Muscle layer of duodenum (tissue), 2 donors: Measurements from ENCODE around the gene PLA2G2D.
"Not testable (repeated sequence)": the region's sequence is repeated elsewhere in the genome, so short reads cannot be mapped to it uniquely, and the experiment has no call there.

ENCODE experiments used
- H3K27ac ChIP-seq: one replicate; pipeline ENCODE4 v1.7.0; 2013; ENCODE audit warnings: mild to moderate bottlenecking, low read length
- H3K27me3 ChIP-seq: one replicate; pipeline ENCODE4 v1.7.0; 2013; ENCODE audit warnings: low read depth, mild to moderate bottlenecking, control low read depth, low read length
- H3K36me3 ChIP-seq, 2 donors: one replicate each; pipeline ENCODE4 v1.7.0; 2013; ENCODE audit warnings: low read length in 2 of 2, control low read depth in 1 of 2, mild to moderate bottlenecking in 1 of 2; ENCODE audit not compliant: insufficient read depth in 2 of 2, control insufficient read depth in 1 of 2
- H3K4me1 ChIP-seq, 2 donors: one replicate each; pipeline ENCODE4 v1.7.0; 2013; ENCODE audit warnings: low read length in 2 of 2, mild to moderate bottlenecking in 2 of 2, control low read depth in 1 of 2, moderate library complexity in 1 of 2; ENCODE audit not compliant: insufficient read depth in 2 of 2, control insufficient read depth in 1 of 2
- H3K4me3 ChIP-seq, 2 donors: one replicate each; pipeline ENCODE4 v1.7.0; 2013; ENCODE audit warnings: low read length in 2 of 2, low read depth in 1 of 2, mild to moderate bottlenecking in 1 of 2
- H3K9me3 ChIP-seq, 2 donors: one replicate each; pipeline ENCODE4 v1.7.0; 2013; ENCODE audit warnings: low read length in 2 of 2, control low read depth in 1 of 2, mild to moderate bottlenecking in 1 of 2; ENCODE audit not compliant: control insufficient read depth in 1 of 2
- donor health status: healthy.

The PLA2G2D gene

DNA sequence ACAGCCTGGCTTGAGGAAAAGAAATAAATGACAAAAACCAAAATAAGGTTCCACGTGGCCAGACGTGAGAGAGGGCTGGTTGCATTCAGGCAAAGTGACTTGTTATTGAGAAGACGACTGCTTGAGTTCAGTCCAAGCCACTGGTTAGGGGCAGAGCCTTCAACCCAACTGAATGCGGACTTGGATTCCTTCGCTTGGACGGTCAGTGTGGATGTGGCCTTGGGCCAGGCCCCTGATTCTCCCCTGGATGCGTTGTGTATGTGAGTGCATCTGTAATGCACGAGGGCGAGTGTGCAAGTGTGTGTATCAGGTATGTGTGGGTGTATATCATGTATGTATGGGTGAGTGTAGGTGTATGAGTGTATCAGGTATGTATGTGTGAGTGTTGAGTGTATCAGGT lies 21.7 kb upstream of the PLA2G2D start:
- Histone ChIP-seq H3K9me3 (no peaks in the 10 kb centered on the region), H3K4me3 (no peak overlapping the region), H3K4me1 (no peaks in the 10 kb centered on the region), H3K36me3 (no peaks in the 10 kb centered on the region), H3K27me3 (no peaks in the 10 kb centered on the region), H3K27ac (no peak overlapping the region)

DNA sequence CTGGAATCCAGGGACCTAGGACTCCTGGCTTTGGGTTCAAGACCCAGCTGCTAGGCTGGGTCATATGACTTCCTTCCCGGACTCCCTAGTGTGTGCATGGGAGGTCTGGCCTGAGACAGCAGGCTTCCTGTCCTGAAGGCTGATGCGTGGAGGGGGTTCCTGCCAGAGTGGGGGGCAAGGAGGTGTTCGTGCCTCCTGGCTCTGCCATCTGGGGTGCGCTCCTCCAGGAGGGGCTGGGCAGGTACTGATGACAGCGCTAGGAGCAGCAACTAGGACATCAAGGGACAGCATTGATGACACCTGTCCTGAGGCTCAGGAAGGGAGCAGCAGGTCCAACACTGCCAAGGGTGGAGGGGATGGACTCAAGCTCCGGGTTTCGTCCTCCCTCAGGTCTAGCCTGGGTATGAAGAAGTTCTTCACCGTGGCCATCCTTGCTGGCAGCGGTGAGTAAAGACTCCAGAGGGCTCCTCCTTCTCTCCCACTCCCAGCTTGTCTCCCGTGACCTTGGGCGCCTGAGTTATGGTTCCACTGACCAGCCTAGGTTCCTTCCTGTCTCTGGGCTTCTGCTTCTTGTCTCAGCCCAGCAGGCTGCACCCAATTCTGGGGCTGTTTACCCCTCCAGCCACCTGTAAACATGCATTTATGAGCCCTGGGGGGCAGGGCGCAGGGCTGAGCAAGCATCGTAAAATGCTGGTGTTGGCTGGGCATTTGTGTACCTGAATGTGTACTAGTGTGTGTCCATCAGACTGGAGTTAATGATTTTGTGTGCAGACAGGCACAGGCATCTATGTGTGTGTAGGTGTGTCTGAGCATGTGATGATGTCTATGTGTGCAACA lies 20.7 kb upstream of the PLA2G2D start:
- no peaks in the 10 kb centered on the region for H3K9me3 ChIP-seq
- no peak overlapping the region for H3K4me3 ChIP-seq
- no peaks in the 10 kb centered on the region for H3K36me3 ChIP-seq
- H3K4me1 ChIP-seq, result no peaks in the 10 kb centered on the region
- H3K27me3 ChIP-seq, result no peaks in the 10 kb centered on the region
- H3K27ac ChIP-seq, result no peak overlapping the region

DNA sequence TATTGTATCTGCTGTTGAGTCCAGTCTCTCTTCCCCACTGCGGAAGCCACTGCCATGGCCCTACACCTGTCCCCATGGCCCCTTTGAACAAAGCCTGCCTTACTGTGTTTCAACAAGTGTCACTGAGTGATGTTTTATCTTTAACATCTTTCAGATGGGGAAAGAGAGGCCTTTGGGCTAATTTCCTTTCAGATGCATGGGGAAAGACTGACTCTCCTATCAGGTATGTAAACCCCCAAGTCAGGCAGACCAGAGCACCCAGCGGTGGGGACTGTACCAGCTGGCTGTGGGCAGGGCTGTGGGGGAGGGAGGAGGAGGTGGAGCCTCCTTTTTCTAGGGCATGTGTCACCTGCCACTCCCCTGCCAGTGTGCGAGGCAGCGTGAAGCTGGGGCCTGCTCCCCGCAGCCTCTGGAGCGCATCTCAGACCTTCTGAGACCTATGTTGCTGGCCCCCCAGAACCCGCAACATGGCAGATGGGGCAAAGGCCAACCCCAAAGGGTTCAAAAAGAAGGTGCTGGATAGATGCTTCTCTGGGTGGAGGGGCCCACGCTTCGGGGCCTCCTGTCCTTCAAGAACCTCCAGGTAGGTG lies 19.7 kb upstream of the PLA2G2D start, which contains the start of gene PLA2G2F:
PLA2G2F (plus strand) TSS at position 363 of the 590 bp plus-strand sequence; CDS start at position 468, 105 bp downstream.
- no peak within 1 kb of the TSS for H3K4me3 ChIP-seq
- H3K4me1 ChIP-seq, result no peaks in the 10 kb centered on the region
- no peak within 1 kb of the TSS for H3K27ac ChIP-seq
- H3K36me3 ChIP-seq, result no peaks in the 10 kb centered on the region
- H3K9me3 ChIP-seq, result no peaks in the 10 kb centered on the region
- H3K27me3 ChIP-seq, result no peaks in the 10 kb centered on the region

DNA sequence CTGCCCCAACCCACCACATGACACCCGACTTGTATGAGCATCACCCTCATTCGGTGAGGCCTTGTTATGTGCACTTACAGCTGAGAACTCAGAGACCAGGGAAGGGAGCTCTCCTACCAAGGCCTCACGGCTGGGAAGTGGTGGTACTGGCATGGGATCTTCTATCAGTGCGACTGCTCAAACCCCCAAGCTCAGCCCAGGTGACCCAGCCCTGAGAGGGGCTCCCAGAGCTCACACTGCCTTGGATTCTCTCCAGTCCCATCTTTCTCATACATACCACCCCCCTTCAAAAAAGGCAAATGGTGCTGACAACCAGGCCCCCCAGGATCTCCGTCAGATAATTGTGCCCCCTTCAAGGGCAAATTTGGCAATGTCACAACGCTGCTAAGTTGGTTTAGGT lies 19.0 kb upstream of the PLA2G2D start:
- Histone ChIP-seq H3K27me3 (no peaks in the 10 kb centered on the region), H3K36me3 (no peaks in the 10 kb centered on the region), H3K4me1 (no peaks in the 10 kb centered on the region), H3K4me3 (no peak overlapping the region), H3K9me3 (no peaks in the 10 kb centered on the region), H3K27ac (no peak overlapping the region)

DNA sequence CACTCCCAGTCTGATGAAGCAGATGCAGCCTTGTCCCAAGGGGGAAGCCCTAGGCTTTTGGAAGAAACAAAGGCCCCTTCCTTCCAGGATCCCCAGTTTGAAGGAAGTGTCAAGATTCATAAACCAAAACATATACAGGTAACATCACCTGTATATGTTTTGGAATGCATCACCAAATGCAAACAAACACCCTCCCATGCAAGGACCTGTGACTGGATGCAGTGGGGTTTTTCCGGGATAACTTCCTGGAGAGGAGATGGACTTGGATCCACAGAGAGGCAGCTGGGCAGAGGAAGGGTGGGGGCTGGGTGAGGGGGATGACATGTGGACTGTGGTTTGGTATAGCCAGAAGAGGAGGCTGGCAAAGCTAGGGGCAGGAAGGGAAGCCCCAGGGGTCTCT lies 18.3 kb upstream of the PLA2G2D start:
- no peaks in the 10 kb centered on the region for H3K9me3 ChIP-seq
- H3K36me3 ChIP-seq, result no peaks in the 10 kb centered on the region
- H3K27me3 ChIP-seq, result no peaks in the 10 kb centered on the region
- H3K27ac ChIP-seq, result no peak overlapping the region
- no peak overlapping the region for H3K4me3 ChIP-seq
- no peaks in the 10 kb centered on the region for H3K4me1 ChIP-seq

DNA sequence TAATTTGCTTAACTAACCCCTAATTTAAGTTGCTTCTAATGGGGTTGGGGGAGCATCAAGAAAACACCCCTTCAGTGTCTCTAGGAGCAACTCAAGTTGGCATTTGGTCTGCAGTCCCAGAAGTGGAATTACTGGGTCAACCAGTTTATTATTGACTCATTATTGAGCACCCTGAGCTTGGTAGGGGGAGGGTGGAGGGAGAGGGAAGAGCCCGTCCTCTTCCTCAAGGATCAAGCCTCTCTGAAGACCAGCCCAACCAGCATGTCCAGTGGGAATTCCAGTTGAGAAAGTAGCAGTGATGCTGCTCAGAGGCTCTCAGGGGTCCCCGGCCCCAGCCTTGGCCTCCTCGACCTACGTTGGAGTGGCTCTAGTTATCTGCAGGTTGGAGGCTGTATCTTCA lies 17.7 kb upstream of the PLA2G2D start:
- Histone ChIP-seq H3K36me3 (no peaks in the 10 kb centered on the region), H3K4me1 (no peaks in the 10 kb centered on the region), H3K27me3 (no peaks in the 10 kb centered on the region), H3K4me3 (no peak overlapping the region), H3K27ac (no peak overlapping the region), H3K9me3 (no peaks in the 10 kb centered on the region)

DNA sequence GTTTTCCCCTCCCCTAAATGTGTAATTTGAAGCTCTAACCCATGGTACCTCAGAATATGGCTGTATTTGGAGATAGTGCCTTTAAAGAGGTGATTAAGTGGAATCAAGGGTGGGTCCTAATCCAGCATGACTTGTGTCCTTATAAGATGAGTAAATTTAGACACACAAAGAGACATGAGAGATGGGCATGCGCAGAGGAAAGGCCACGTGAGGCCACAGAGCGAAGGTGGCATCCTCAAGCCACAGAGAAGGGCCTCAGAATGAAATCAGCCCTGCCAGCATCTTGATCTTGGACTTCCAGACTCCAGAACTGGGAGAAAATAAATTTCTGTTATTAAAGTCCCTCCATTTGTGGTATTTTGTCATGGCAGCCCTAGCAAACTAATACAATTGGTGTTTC lies 16.9 kb upstream of the PLA2G2D start:
- H3K4me1 ChIP-seq, result no peaks in the 10 kb centered on the region
- H3K4me3 ChIP-seq, result no peak overlapping the region
- no peaks in the 10 kb centered on the region for H3K36me3 ChIP-seq
- H3K27me3 ChIP-seq, result no peaks in the 10 kb centered on the region
- no peaks in the 10 kb centered on the region for H3K9me3 ChIP-seq
- no peak overlapping the region for H3K27ac ChIP-seq

DNA sequence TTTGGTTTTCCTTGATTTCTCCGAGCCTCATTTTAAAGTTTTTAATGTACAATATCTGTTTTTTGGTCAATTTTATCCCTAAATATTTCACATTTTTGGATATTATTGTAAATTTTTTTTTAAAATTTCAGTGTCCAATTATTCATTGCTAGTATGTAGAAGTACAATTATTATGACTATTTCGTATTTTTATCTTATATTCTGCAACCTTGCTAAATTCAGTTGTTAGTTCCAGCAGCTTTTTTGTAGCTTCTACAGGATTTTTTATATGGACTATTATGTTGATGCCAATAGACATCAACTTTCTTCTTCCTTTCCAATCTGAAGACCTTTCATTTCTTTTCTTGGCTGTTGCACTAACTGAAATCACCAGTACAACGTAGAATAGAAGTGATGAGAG lies 15.7 kb upstream of the PLA2G2D start:
- Histone ChIP-seq H3K9me3 (no peaks in the 10 kb centered on the region), H3K4me1 (no peaks in the 10 kb centered on the region), H3K4me3 (no peak overlapping the region), H3K36me3 (no peaks in the 10 kb centered on the region), H3K27ac (no peak overlapping the region), H3K27me3 (no peaks in the 10 kb centered on the region)

DNA sequence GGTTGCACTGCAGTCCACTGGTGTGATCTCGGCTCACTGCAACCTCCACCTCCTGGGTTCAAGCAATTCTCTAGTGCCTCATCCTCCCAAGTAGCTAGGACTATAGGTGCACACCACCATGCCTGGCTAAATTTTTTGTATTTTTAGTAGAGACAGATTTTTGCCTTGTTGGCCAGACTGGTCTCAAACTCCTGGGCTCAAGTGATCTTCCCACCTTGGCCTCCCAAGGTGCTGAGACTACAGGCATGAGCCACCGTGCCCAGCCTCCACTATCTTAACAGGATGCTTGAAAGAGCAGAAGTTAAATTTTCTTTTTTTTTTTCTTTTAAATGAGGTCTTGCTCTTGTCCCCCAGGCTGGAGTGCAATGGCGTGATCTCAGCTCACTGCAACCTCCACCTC lies 11.2 kb upstream of the PLA2G2D start:
- not testable (repeated sequence) for H3K36me3 ChIP-seq, H3K4me3 ChIP-seq, H3K27ac ChIP-seq, H3K9me3 ChIP-seq, H3K4me1 ChIP-seq, H3K27me3 ChIP-seq

DNA sequence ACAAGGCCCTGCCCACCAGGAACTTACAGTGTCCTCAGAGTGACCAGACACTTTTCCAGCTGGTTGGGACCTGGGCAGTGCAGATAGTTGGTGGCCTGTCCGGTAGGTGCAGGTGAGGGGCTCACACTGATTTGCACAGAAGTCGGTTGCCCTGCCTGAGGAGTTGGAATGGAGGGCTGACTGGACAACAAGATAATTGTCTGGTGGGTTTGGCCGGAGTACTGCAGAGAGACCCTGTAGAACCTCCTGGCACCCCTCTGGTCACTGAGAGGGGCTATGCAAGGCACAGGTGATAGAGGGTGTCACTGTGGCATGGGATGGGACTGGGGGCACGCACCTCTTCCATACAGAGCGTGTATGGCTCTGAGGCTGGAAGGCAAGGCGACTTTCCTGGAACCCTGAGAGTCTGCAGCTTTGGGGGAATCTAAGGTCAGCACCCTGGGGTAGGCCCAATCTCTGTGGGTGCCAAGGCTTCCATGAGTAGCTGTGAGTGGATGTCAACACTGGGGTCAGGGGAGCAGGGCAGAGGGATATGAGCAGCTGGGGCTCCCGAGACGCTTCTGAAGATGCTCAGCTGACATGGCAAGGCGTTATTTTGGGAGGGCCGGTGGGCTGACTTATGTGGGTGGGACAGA lies 7.6 kb upstream of the PLA2G2D start:
- Histone ChIP-seq H3K9me3 (no peaks in the 10 kb centered on the region), H3K4me1 (peaks cover 0 to 10% of the 10 kb centered on the region in 2 donors), H3K27ac (no peak overlapping the region)

DNA sequence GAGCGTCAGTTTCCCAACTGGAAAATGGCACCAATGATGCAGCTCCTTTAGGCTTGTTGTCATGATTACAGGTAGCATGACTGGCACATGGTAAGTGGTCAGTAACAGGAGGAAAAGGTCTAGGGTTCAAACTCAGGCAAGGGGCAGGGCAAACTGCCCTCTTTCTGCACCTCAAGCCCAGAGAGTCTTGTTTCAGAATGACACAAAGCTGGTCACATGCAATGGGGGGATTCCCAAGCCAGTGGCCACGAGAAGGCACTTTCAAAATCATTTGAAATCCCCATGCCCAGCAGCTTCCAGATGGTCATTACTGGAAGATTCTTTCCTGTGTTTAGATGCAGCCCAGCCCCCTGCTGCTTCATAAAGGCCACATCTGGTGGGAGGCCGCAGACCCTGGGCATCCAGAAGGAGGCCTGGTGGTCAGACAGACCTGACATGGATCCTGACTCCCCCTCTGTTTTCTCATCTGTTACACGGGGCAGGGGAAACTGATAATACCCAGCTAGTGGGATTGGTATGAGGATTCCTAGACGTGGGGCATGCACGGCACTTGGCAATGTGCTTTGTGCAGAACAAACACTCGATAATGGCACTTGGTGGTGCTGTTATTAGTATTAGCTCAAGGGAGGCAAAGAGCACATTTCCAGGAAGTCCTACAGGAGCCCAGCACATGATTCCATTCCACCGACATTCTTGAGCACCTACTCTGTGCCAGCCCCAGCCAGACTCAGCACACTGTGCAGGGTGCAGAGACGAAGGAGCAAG lies 6.9 kb upstream of the PLA2G2D start:
- H3K9me3 ChIP-seq, result no peaks in the 10 kb centered on the region
- no peak overlapping the region for H3K27ac ChIP-seq
- H3K4me1 ChIP-seq, result peaks cover 0 to 10% of the 10 kb centered on the region in 2 donors
- H3K36me3 ChIP-seq, result no peaks in the 10 kb centered on the region
- no peaks in the 10 kb centered on the region for H3K27me3 ChIP-seq
- no peak overlapping the region for H3K4me3 ChIP-seq

More for the DNA sequence above, 7.6 kb upstream of the PLA2G2D start:
- H3K4me3 ChIP-seq, result no peak overlapping the region
- no peaks in the 10 kb centered on the region for H3K27me3 ChIP-seq
- H3K36me3 ChIP-seq, result no peaks in the 10 kb centered on the region
